Measurements from ENCODE around the gene C11orf16.
"Not testable (repeated sequence)": the region's sequence is repeated elsewhere in the genome, so short reads cannot be mapped to it uniquely, and the experiment has no call there.

C11orf16 gene

DNA sequence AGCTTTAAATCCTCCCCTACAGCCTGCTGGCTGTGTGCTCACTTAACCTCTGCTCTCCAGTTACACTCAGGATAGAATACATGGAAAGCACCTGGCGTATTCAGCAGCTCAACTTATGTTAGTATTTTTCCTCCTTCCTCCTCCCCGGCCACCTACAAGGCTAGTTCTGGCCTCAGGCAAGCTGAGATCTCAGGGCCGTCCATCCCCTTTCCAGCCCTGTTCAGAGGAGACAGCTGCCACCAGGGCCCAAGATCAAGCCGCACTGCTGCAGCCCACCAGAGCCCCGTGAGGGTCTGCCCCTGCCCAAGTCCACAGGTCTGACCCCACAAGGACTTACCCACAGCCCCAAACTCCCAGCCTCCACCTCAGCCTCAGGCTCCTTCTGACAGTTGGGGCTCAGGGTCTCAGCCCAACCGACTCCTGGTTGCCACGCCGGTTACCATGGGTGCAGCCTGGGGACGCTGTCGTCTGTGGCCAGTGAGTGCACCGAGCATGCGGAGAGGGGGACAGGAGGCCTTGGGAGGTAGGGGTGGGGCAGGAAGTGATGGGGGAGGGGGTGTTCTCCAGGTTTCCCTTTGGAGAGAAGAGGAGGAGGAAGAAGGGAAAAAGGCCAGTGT lies at the start of gene C11orf16:
C11orf16 (minus strand) TSS at position 384 of the 617 bp plus-strand sequence. CDS start 639 bp downstream, outside the sequence.
- no peak for DNase-seq

- no peak for DNase-seq
Measured at GRCh38 chr11:8980485-8980884, 47.7 kb upstream of the C11orf16 start.

DNA sequence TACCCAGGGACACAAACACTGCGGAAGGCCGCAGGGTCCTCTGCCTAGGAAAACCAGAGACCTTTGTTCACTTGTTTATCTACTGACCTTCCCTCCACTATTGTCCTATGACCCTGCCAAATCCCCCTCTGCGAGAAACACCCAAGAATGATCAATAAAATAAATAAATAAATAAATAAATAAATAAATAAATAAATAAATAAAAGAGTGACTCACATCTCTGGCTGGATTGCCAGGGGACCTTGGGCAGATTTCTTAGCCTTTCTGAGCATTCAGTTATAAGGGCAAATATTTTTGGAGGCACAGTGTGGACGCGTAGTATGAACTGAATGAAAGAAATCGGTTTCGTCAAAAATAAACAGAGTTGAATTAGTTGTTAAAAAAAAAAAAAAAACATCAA lies 46.6 kb upstream of the C11orf16 start:
- DNase-seq = not testable (repeated sequence)

GRCh38 chr11:8973121-8973520 lies 40.4 kb upstream of the C11orf16 start:
- no peak for DNase-seq

DNA sequence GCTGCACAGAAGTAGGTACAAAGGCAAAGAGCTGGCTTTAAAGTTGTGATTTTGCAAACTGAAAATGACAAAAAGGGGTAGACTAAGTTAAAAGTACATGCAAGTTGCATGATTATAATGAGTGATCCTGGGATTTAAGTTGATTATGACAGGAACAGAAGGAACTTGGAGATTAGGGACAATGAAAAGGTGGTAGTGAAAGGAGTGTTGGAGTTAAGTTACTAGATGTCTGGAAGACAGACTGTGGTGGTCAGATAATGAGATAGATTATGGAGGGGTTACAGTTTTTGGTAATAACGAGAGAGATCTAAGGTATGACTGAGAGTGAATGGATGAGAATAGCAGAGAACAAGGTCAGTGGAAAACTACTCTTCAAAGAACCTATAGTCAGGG lies 39.2 kb upstream of the C11orf16 start:
- DNase-seq = no peak

GRCh38 chr11:8971196-8971923 lies 38.6 kb upstream of the C11orf16 start:
- no peak for DNase-seq

GRCh38 chr11:8967184-8967583 lies 34.4 kb upstream of the C11orf16 start:
- no peak for DNase-seq

GRCh38 chr11:8964324-8965320 lies 31.9 kb upstream of the C11orf16 start, which contains the start of gene TMEM9B:
Gene TMEM9B, minus strand, starts transcription at chr11:8964442. Its CDS starts 129 bp downstream, at chr11:8964313.
- DNase-seq = peak; percentile 47

- DNase-seq = peak; percentile 47
Measured at GRCh38 chr11:8963569-8964323, 31.0 kb upstream of the C11orf16 start.

- no peak for DNase-seq
Measured at GRCh38 chr11:8962841-8963240, 30.1 kb upstream of the C11orf16 start.

GRCh38 chr11:8961401-8961800 lies 28.7 kb upstream of the C11orf16 start:
- no peak for DNase-seq

DNA sequence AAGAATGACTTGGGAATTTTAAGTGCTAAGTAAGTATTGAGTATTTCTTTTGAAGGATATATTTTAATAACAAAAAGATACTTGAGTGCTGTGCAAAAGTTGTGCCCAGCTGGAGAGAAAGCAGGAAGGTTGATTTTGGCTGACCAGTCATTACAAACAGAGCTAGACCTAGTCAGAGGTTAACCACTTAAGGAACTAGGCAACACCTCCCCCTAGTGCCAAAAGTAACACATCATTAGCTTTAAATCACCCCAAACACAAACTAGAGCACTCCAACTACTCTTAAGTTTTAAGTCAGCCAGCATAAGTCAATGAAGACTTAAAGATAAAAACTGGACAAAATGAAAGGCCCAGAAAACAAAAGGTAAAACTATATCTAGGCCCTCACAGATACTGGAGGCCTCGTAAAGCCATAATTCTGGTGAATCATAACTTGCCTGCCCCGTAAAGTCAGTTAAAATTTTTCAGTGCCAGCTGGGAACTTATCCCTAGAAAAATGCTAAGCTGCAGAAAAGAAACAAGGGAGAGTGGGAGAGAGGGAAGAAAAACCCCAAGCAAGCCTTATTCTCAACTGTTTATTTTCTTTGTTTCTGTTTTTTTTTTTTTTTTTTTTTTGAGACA lies 26.9 kb upstream of the C11orf16 start:
- peak; percentile 40 for DNase-seq

- DNase-seq = no peak
Measured at GRCh38 chr11:8956860-8957259, 24.1 kb upstream of the C11orf16 start.

DNA sequence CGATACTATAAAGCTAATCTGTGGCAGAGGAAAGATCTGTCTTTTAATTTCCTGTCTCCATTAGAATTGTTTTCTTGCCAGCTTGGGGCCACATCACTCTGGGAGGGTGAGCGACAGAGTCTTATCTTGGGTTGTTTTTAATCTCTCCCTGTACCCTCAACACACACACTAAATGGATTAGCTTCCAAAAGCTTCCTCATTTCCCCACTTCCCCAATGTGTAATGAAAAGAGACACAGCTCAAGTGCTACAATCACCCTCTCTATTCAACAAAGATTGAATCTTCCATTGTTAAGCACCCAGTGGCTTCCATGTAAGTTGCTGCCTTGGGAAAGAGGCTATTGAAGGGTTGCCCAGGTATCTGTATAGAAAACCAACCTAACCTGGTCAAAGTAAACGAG lies 16.1 kb upstream of the C11orf16 start:
- DNase-seq = no peak

DNA sequence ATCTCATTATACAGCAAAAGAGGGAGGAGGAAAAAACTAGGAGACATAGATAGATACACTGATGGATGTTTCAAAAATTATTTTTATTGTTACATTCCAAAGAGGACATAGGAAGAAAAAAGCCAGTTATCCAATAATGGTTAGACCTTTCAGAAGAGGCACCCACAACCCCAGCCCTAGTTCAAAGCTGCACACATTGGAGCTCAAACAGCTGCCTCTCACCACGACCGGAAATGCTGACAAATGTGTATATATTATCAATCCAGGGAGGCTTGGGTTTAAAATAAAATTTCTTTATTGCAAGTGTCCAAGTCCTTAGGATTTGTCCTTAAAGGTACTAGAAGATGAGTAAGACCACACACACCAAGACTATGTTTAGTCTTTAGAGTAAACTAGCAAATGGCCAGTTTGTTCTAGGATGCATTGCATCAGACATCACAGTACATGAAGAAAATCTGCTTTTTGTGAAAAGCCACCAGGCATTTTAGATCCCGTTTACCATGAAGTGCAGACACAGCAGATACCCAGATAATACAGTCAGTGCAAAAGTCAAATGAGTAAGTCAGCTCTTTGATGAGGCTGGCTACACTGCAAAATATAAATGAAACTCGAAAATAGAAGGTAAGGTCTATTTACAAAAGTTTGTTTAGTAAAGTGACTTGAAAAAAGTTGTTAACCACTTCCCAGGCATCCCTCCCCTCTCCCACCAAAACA lies 14.6 kb upstream of the C11orf16 start:
- no peak for DNase-seq

DNA sequence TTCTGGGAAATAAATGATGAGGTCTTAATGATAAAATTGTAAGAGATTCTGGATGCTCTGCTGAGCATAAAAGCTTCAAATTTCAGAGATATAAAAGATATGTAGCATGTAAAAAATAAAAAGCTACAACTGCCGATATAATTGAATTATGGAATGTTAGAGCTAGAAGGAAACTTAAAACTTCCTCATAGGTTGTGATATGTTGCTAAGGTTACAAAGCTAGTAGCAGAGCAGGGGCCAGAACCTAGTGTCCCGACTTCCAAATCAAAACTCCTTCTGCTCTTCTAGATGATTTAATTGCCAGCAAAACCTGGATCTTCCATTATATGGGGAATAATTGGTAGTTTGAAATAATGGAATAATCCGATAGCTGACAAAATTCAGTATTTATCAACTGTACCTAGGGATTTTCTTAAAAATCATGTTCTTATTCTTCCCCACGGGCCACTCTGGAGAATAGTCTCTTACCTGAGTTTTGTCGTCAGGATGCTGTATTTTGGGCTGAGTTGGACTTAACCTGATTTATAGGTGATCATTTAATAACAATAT lies 9.8 kb upstream of the C11orf16 start, which contains the start of gene ASCL3:
ASCL3 (minus strand) TSS at position 499 of the 549 bp plus-strand sequence. CDS start 4,855 bp downstream, outside the sequence.
- no peak for DNase-seq

DNA sequence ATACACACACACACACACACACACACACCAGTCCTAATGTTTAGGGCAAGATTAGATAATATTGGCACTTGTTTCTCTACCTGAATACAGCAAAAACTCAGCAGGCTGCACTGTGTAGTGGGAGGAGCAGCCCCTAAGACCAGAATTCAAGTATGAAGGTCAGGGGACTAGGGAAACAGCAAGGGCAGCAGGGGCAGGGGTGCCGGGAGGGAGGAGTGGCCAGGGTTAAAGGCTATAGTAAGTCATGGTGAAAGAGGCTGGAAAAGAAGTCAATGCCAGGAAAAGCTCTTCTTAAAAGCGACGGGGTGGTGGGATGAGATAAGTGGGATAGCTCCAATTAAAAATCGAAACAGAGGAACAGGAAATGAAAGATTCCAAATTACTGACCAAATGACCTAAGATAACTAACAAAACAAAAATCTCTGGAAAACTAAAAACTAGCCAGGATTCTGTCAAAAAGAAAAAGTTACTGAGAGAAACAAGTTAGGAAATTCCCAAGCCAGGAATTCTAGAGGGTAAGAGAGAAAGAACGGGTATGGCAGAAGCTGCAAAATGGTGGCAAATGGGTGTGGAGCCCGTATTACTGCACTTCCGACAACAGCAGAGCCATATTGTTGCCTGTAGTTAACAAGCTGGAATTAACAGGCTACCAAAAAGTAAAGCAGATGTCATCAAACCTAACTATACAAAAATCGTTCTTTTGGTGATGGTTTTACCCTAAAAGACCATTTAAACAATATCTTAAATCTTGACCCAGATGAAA lies 8.8 kb upstream of the C11orf16 start:
- no peak for DNase-seq

DNA sequence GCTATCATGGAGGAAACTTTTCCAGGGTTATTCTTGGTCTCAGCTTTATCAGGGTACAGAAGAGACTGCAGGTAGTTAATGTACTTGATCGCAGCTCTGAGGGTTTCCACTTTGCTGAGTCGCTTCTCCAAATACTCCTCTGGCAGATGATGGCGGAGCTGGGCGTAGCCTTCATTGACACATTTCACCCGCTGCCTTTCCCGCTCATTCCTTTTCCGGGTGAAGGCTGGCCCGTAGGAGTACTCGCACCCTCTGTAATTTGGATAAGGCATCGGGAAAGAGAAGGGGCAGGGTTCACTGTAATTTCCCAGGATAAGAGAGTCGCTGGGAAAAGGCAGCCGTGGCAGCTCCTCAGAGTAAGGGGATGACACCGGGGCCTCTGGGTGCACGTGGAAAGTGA lies 4.9 kb upstream of the C11orf16 start:
- DNase-seq = no peak

DNA sequence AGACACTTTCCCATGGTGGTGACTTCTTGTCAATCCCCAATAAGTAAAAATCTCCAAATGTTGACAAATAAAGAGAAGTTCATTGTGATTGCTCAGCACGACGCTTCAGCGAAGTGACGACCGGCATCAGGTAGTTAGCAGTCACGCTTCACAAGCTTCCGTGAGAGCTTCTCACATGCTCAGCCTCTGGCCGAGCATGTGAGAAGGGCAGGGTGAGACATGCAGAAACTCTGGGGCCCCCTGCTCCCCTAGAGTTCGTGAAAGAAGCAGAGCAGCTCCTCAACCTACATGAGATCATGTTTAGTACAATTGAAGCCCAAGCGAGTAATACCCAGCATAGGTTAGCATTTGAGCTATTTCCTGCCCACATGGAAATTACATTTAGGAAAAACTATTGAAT lies 4.4 kb upstream of the C11orf16 start:
- no peak for DNase-seq

- DNase-seq = not testable (repeated sequence)
Measured at GRCh38 chr11:8935789-8936188, 3.0 kb upstream of the C11orf16 start.

Measured in NCI-H446 treated with DMSO at 0.1 percent for 48 hours (cell line).